ENCODE measurements around the gene CPM. TPM values are rescaled to one million over a fixed set of nuclear protein-coding genes. Genes with fewer than 3 reads are reported as not detected.

CPM gene
- total RNA-seq, 1 experiment from 2014 or later: 0.96 TPM

DNA sequence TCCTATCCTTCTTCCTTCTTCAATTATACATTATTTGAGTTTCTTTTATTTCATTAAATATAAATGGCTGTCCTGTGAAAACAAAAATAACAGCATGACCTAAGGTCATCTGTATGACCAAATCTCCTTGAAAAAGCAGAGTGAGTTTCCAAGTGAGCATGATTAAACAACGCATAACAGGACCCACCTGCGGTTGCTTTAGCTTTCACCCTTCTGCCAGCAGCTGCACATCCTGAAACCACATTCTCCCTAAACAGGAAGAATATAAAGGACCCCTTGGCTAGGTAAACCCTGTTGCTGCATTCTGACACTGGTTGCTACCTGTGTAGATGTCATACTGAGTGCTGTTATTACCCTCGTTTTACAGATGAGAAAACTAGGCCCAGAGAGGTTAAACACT, 42.8 kb upstream of the CPM start:
- H3K36me3 Mint-ChIP-seq: no peaks in the 10 kb centered on the region
- ChIA-PET POLR2A (no interaction called here), CTCF (no interaction called here)
- peaks cover 12% of the 10 kb centered on the region for H3K4me1 Mint-ChIP-seq
- H3K27me3 Mint-ChIP-seq (ENCODE audit: low read depth): no peaks in the 10 kb centered on the region
- no peaks in the 10 kb centered on the region for H3K9me3 Mint-ChIP-seq
- no peak overlapping the region for H3K4me3 Mint-ChIP-seq
- ATAC-seq (no peak), DNase-seq (ENCODE audit: low spot score) (no peak)
- TF ChIP-seq NR3C1 (CRISPR knock-in tag; conservative IDR thresholded peaks at IDR 0.05; ENCODE audit: low read depth): no peak
- no peak for TF ChIP-seq ZNF219 (CRISPR knock-in tag; IDR thresholded peaks at IDR 0.05; ENCODE audit: borderline replicate concordance)
- no peak for TF ChIP-seq ATF1 (CRISPR knock-in tag; IDR thresholded peaks at IDR 0.05)
- no peak for TF ChIP-seq ZNF263 (CRISPR knock-in tag; IDR thresholded peaks at IDR 0.05; ENCODE audit: low read depth)
- no peak for TF ChIP-seq ETV6 (CRISPR knock-in tag; IDR thresholded peaks at IDR 0.05)
- no peak for TF ChIP-seq TEAD1 (CRISPR knock-in tag; IDR thresholded peaks at IDR 0.05)
- TF ChIP-seq NFE2L1 (CRISPR knock-in tag; IDR thresholded peaks at IDR 0.05): no peak
- no peak for TF ChIP-seq ZNF121 (CRISPR knock-in tag; IDR thresholded peaks at IDR 0.05)
- no peak for TF ChIP-seq NR1H2 (CRISPR knock-in tag; IDR thresholded peaks at IDR 0.05)
- TF ChIP-seq, protein P1, sequence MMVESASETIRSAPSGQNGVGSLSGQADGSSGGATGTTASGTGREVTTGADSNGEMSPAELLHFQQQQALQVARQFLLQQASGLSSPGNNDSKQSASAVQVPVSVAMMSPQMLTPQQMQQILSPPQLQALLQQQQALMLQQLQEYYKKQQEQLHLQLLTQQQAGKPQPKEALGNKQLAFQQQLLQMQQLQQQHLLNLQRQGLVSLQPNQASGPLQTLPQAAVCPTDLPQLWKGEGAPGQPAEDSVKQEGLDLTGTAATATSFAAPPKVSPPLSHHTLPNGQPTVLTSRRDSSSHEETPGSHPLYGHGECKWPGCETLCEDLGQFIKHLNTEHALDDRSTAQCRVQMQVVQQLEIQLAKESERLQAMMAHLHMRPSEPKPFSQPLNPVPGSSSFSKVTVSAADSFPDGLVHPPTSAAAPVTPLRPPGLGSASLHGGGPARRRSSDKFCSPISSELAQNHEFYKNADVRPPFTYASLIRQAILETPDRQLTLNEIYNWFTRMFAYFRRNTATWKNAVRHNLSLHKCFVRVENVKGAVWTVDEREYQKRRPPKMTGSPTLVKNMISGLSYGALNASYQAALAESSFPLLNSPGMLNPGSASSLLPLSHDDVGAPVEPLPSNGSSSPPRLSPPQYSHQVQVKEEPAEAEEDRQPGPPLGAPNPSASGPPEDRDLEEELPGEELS (CRISPR knock-in tag; IDR thresholded peaks at IDR 0.05): no peak
- no peak overlapping the region for H3K27ac Mint-ChIP-seq

DNA sequence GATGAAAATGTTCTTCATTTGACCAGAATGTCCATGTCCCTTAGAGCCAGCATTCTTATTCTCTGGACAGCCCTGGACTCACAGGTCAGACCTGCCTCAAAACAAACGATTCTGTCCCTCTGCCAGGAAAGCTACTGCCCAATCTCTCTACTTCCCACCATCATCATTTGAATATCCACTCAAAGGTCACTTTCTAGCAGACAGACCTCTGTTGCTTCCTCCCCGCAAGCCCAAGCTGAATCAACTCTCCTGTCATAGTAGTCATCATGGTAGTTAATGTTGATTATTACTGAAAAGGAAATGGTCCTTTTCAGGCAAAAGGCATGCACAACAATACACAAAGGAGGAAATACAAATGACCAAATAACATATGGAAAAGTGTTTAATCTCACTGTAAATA, 39.6 kb upstream of the CPM start:
- TF ChIP-seq TEAD1 (CRISPR knock-in tag; IDR thresholded peaks at IDR 0.05) (no peak), ZNF219 (CRISPR knock-in tag; IDR thresholded peaks at IDR 0.05; ENCODE audit: borderline replicate concordance) (no peak), PREB (CRISPR knock-in tag; IDR thresholded peaks at IDR 0.05; ENCODE audit: borderline replicate concordance) (no peak), AR (CRISPR knock-in tag; IDR thresholded peaks at IDR 0.05) (no peak), NR2C2 (CRISPR knock-in tag; IDR thresholded peaks at IDR 0.05) (no peak), ZMAT4 (CRISPR knock-in tag; IDR thresholded peaks at IDR 0.05) (no peak), SMAD3 (CRISPR knock-in tag; IDR thresholded peaks at IDR 0.05; ENCODE audit: borderline replicate concordance) (no peak), ZNF281 (CRISPR knock-in tag; IDR thresholded peaks at IDR 0.05) (no peak), PRRX2 (CRISPR knock-in tag; IDR thresholded peaks at IDR 0.05) (no peak), NFATC4 (CRISPR knock-in tag; IDR thresholded peaks at IDR 0.05) (no peak), ZNF416 (CRISPR knock-in tag; IDR thresholded peaks at IDR 0.05) (no peak), FOXK1 (CRISPR knock-in tag; IDR thresholded peaks at IDR 0.05) (no peak)
- TF ChIP-seq, protein P2, sequence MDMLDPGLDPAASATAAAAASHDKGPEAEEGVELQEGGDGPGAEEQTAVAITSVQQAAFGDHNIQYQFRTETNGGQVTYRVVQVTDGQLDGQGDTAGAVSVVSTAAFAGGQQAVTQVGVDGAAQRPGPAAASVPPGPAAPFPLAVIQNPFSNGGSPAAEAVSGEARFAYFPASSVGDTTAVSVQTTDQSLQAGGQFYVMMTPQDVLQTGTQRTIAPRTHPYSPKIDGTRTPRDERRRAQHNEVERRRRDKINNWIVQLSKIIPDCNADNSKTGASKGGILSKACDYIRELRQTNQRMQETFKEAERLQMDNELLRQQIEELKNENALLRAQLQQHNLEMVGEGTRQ (CRISPR knock-in tag; IDR thresholded peaks at IDR 0.05): no peak
- TF ChIP-seq, protein P3, sequence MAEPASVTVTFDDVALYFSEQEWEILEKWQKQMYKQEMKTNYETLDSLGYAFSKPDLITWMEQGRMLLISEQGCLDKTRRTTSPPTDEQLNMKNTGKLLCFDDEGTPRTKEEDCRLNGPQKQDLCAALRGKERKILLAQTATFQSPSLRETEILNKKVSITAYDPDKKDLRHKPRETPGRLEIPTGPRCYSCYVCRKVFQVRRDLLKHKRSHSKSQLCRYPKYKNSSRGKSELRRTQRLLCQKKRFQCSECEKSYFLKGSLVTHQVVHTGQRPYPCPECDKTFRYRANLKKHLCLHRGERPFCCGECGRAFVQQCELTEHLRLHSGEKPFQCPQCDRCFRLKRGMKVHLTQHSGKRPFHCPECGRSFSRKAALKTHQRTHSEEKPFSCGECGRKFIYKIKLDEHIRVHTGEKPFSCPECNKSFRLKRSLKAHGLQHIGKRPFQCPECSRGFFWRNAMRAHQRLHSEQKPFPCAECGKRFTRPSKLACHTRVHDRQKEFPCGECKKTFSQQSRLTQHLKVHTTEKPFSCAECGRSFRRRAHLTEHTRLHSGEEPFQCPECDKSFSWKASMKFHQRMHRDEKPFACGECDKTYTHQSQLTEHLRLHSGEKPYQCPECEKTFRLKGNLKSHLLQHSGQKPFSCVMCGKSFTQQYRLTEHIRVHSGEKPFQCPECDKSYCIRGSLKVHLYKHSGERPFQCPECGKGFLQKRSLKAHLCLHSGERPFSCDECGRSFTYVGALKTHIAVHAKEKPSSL (CRISPR knock-in tag; conservative IDR thresholded peaks at IDR 0.05): no peak
- TF ChIP-seq, protein P1 (CRISPR knock-in tag; IDR thresholded peaks at IDR 0.05): no peak
- ATAC-seq (no peak), DNase-seq (ENCODE audit: low spot score) (no peak)
- no peak overlapping the region for H3K27ac Mint-ChIP-seq
- H3K4me3 Mint-ChIP-seq: no peak overlapping the region
- CTCF ChIA-PET: interaction anchor here (1.2 kb wide), 1 partner anchor 135 kb away, joined by 6 read pairs; no protein-coding TSS in a partner anchor
- H3K4me1 Mint-ChIP-seq: peaks cover under 1% of the 10 kb centered on the region
- no peaks in the 10 kb centered on the region for H3K36me3 Mint-ChIP-seq
- no peaks in the 10 kb centered on the region for H3K27me3 Mint-ChIP-seq (ENCODE audit: low read depth)
- no peaks in the 10 kb centered on the region for H3K9me3 Mint-ChIP-seq
- POLR2A ChIA-PET: no interaction called here

All from WTC11 (cell line).